GM19240 (cell line): ENCODE results near the gene NUP210L.

ENCODE experiments used
- DNase-seq: peaks from one replicate; pipeline ENCODE4 v3.0.0; 2011; ENCODE audit warnings: low spot score; ENCODE audit not compliant: insufficient read length

Gene NUP210L

GRCh38 chr1:153968000-153968363 is 186.9 kb downstream of the NUP210L start:
- no peak for DNase-seq

GRCh38 chr1:153967107-153967999 is 187.5 kb downstream of the NUP210L start, which contains the start of gene CREB3L4:
Gene CREB3L4, plus strand, starts transcription at chr1:153967902. Its CDS starts 624 bp downstream, at chr1:153968526.
- peak; percentile 77 for DNase-seq

GRCh38 chr1:153963850-153964331 is 191.0 kb downstream of the NUP210L start:
- no peak for DNase-seq

- peak; percentile 74 for DNase-seq
Observed at GRCh38 chr1:153963030-153963849, 191.6 kb downstream of the NUP210L start, which contains the start of gene SLC39A1. Gene SLC39A1, minus strand, starts transcription at chr1:153963537. Its CDS starts 822 bp downstream, at chr1:153962715.

- DNase-seq: no peak
Observed at GRCh38 chr1:153962088-153963029, 192.5 kb downstream of the NUP210L start.

GRCh38 chr1:153961421-153961820 is 193.5 kb downstream of the NUP210L start:
- DNase-seq: no peak

GRCh38 chr1:153960206-153960605 is 194.7 kb downstream of the NUP210L start:
- no peak for DNase-seq

GRCh38 chr1:153959454-153959853 is 195.4 kb downstream of the NUP210L start:
- no peak for DNase-seq

GRCh38 chr1:153958961-153959260 is 196.0 kb downstream of the NUP210L start:
- no peak for DNase-seq

GRCh38 chr1:153958111-153958960 is 196.5 kb downstream of the NUP210L start, which contains the start of gene CRTC2:
Gene CRTC2, minus strand, starts transcription at chr1:153958612. Its CDS starts 115 bp downstream, at chr1:153958497.
- peak; percentile 92 for DNase-seq

- peak; percentile 56 for DNase-seq
Observed at GRCh38 chr1:153957744-153958110, 197.1 kb downstream of the NUP210L start.

- no peak for DNase-seq
Observed at GRCh38 chr1:153956997-153957715, 197.7 kb downstream of the NUP210L start.

GRCh38 chr1:153954826-153955225 is 200.0 kb downstream of the NUP210L start:
- DNase-seq: no peak

- no peak for DNase-seq
Observed at GRCh38 chr1:153953859-153954365, 201.0 kb downstream of the NUP210L start.

GRCh38 chr1:153951801-153952200 is 203.1 kb downstream of the NUP210L start:
- no peak for DNase-seq

GRCh38 chr1:153951183-153951582 is 203.7 kb downstream of the NUP210L start:
- DNase-seq: no peak

GRCh38 chr1:153946622-153947241 is 208.1 kb downstream of the NUP210L start, which contains the start of gene DENND4B:
Gene DENND4B, minus strand, starts transcription at chr1:153946718. Its CDS starts 2,344 bp downstream, at chr1:153944374.
- DNase-seq: peak; percentile 99

GRCh38 chr1:153945795-153946621 is 208.9 kb downstream of the NUP210L start:
- DNase-seq: peak; percentile 91
